ENCODE data around the gene PTPRR. TPM values are rescaled to one million over a fixed set of nuclear protein-coding genes. Genes with fewer than 3 reads are reported as not detected.
A peak's percentile ranks its signal among the peaks of the same experiment; 100 is the strongest.
"Not testable (repeated sequence)": the region's sequence is repeated elsewhere in the genome, so short reads cannot be mapped to it uniquely, and the experiment has no call there.

The PTPRR gene
- total RNA-seq, 3 donors from 2014 or later = 16.6 to 46.9 (median 25.1) TPM

GRCh38 chr12:70815056-70815455 lies 105.5 kb downstream of the PTPRR start:
- Histone ChIP-seq H3K4me1 (ENCODE audit: low read depth) (peaks cover 13% of the 10 kb centered on the region), H3K36me3 (ENCODE audit: low read depth) (no peaks in the 10 kb centered on the region), H3K9me3 (no peaks in the 10 kb centered on the region), H3K4me3 (no peak overlapping the region)
- no peak for TF ChIP-seq CTCF (IDR thresholded peaks at IDR 0.05)
- ATAC-seq = no peak
- intact Hi-C loops (cut with DNase I, micrococcal nuclease) = no loop called here
- DNase-seq = no peak

GRCh38 chr12:70813559-70813958 lies 107.0 kb downstream of the PTPRR start:
- DNase-seq = no peak
- no peak overlapping the region for H3K4me3 ChIP-seq

GRCh38 chr12:70812136-70812535 lies 108.4 kb downstream of the PTPRR start:
- no peak for TF ChIP-seq CTCF (IDR thresholded peaks at IDR 0.05)
- DNase-seq (peak in 2 of 3 donors; percentile 35 to 80), ATAC-seq (peak; percentile 85)
- H3K9me3 ChIP-seq = no peaks in the 10 kb centered on the region
- no peaks in the 10 kb centered on the region for H3K36me3 ChIP-seq (ENCODE audit: low read depth)
- intact Hi-C loops (cut with DNase I, micrococcal nuclease) = no loop called here
- no peak overlapping the region for H3K4me3 ChIP-seq
- H3K4me1 ChIP-seq (ENCODE audit: low read depth) = peaks cover 9% of the 10 kb centered on the region

More at GRCh38 chr12:70813559-70813958, 107.0 kb downstream of the PTPRR start:
- Histone ChIP-seq H3K36me3 (ENCODE audit: low read depth) (no peaks in the 10 kb centered on the region), H3K9me3 (no peaks in the 10 kb centered on the region), H3K4me1 (ENCODE audit: low read depth) (peaks cover 13% of the 10 kb centered on the region)
- no peak for ATAC-seq
- TF ChIP-seq CTCF (IDR thresholded peaks at IDR 0.05) = no peak
- intact Hi-C loops (cut with DNase I, micrococcal nuclease) = no loop called here

GRCh38 chr12:70809887-70810286 lies 110.7 kb downstream of the PTPRR start:
- no peak for TF ChIP-seq CTCF (IDR thresholded peaks at IDR 0.05)
- Histone ChIP-seq H3K9me3 (no peaks in the 10 kb centered on the region), H3K36me3 (ENCODE audit: low read depth) (no peaks in the 10 kb centered on the region), H3K4me3 (no peak overlapping the region), H3K4me1 (ENCODE audit: low read depth) (peaks cover 3% of the 10 kb centered on the region)
- intact Hi-C loops (cut with DNase I, micrococcal nuclease) = no loop called here
- DNase-seq = no peak
- no peak for ATAC-seq

GRCh38 chr12:70807993-70808392 lies 112.5 kb downstream of the PTPRR start:
- ATAC-seq; intact Hi-C loops (cut with DNase I, micrococcal nuclease); H3K36me3 ChIP-seq (ENCODE audit: low read depth): not testable (repeated sequence)

GRCh38 chr12:70806827-70807226 lies 113.7 kb downstream of the PTPRR start:
- DNase-seq (no peak), ATAC-seq (peak; percentile 52)
- no peak for TF ChIP-seq CTCF (IDR thresholded peaks at IDR 0.05)
- Histone ChIP-seq H3K36me3 (ENCODE audit: low read depth) (no peaks in the 10 kb centered on the region), H3K9me3 (no peaks in the 10 kb centered on the region), H3K4me3 (no peak overlapping the region), H3K4me1 (ENCODE audit: low read depth) (peaks cover 2% of the 10 kb centered on the region)
- intact Hi-C loops (cut with DNase I, micrococcal nuclease) = no loop called here

More at GRCh38 chr12:70807993-70808392, 112.5 kb downstream of the PTPRR start:
- H3K4me3 ChIP-seq; H3K4me1 ChIP-seq (ENCODE audit: low read depth); DNase-seq; H3K9me3 ChIP-seq: not testable (repeated sequence)
